DMS79 treated with DMSO at 0.1 percent for 48 hours (cell line): ENCODE data around the gene TMEM69.
"Not testable (repeated sequence)": the region's sequence is repeated elsewhere in the genome, so short reads cannot be mapped to it uniquely, and the experiment has no call there.

Experiments
- DNase-seq: peaks from one replicate; lab custom pipeline; 2025; lab: John Stamatoyannopoulos, UW

Gene TMEM69, protein sequence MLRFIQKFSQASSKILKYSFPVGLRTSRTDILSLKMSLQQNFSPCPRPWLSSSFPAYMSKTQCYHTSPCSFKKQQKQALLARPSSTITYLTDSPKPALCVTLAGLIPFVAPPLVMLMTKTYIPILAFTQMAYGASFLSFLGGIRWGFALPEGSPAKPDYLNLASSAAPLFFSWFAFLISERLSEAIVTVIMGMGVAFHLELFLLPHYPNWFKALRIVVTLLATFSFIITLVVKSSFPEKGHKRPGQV

DNA sequence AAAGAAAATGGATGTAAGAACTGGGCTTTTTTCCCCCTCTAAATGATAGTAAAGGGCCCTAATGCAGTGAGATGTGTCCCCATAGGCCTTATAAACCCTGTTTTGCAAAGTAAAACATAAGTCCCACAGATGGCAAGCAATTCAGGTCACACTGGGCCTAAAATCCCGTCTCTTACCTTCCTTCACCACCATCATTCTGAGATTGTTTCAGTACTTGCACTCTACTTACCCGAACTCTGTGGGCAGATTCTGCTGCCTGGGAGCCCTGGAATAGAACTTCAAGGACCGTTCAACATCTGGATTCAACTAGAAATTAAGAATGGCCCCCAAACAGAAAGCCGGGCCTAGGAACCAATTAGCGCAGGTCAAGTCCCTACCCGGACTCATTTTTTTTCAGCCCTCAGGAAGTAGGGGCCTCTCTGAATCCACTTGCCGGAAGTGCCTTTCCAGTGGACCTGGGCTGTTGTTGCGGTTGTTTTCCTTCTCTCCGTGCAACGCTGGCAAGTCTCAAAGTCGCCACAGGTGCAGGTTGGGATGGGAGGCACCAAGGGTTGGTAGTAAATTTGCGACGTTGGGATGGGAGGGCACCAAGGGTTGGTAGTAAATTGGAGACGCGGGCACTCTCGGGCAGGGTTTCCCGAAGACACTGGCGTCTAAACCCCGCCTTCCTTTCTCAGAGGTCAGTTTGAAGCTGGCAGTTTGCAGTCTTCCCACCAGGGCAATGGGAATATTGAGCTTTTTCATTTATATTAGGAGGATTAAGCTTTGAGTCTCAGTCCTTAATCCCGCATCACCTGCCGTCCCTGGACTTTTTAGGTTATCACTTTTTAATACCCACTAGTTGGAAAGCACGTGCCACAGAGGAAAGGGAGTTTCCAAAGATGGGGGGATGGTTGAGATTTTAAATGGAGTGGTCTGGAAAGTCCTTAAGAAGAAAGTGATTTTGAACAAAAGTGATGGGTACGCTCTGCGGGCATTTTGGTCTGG, at the start of gene TMEM69:
TSS of gene TMEM69 (plus strand) at position 428 of the 987 bp plus-strand sequence. CDS start 2,888 bp downstream, outside the sequence.
- peak; percentile 96 for DNase-seq

DNA sequence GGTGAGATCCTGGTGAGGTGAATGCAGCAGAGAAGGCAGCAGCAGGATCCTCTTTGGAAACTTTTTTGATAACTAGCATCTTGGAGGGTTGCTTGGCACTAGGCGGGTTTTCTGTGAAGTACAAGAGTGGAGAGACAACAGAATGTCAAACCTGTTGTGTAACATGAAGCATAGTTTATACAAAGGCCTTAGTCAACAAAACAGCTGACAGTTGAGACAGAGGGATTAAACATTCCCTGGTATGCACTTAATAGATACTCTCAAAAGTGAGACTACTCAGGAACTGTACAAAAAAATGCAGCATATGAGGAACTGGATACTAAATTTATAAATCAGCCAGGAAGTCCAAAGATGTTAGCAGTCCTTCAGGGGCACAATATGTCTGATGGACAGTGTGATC, 47.7 kb upstream of the TMEM69 start:
- DNase-seq, result no peak

DNA sequence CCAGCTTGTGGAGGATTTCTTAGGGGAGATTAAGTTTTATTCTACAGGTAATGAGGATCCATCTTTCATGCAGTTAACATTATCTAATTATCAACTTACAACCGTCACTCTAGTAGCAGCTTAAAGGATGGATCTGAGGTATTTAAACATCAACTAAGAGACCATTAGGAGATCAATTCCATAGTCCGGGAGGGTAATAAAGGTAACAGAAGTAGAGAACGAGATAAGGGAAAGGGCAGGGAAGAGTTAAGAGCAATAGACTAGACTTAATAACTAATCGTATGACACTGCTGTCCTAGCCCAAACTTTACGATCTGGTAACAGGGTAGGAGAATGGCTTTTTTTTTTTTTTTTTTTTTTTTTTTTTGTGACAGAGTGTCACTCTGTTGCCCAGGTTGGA, 44.7 kb upstream of the TMEM69 start:
- no peak for DNase-seq

DNA sequence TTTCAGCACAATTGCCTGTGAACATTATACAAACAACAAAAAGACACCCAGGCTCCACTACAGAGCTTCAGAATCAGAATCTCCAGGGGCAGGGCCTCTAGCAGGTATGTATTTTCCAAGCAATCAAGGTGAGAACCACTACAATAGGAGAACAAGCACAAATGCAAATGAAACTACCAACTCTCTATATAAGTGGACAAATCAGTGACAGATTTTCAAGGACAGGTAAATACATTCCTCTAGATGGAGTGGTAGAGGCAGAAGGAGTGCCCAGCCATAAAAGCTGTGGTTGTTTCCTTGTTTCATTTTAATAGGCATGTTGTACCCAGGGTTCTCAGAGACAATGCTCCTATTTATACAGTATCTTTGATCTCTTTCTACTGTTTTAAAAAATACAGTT, 44.0 kb upstream of the TMEM69 start:
- DNase-seq, result no peak

DNA sequence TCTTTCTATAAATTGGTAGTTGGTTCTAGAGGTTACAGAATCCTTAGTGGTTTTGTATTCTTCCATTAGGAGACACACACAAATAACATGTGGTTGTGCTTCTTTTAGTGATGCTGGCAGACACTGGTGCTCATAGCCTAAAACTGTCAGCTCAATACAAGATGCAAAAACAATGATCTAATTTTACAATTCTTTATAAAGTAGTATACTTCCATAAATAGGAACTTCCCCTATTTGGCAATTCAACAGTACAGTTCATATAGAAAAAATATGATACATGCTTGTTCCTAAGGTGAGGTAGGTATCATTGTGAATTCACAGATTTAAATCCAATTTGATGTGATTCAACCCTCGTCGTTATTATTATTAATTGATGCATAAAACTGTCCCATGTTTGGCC, 43.3 kb upstream of the TMEM69 start:
- DNase-seq, result no peak

DNA sequence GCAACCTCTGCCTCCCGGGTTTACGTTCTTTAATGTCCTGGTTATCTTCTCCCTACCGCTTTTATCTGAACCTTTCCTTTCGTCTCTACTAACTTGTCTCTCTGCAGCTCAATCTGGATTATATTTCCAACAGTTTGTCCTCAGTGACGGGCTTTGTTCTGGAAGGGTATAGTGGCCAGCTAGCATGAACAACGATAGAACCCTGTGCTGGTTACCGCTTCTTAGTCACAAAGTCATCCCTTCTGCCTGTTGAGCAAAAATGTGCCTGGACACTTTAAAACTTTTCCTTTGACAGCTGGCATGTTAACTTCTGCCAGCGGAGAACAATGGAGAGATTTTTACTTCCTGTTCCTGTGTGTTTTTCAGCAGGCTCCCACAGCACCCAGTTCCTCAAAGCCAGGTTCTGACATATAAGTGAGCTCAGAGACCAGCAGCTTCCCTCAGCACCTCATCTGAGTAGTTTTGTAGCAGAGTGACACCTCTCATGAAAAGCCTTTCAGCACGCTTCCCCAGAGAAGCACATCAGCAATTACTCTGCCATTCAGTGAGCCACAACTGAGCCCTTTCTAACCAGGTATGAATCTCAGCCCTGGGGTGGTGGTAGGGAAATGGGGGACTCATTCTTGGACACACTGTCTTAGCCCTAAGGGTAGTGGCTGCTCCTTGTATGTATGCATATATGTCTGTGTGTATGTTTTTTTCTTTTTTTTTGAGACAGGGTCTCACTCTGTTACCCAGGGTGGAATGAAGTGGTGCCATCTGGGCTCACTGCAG, 40.5 kb upstream of the TMEM69 start:
- no peak for DNase-seq

DNA sequence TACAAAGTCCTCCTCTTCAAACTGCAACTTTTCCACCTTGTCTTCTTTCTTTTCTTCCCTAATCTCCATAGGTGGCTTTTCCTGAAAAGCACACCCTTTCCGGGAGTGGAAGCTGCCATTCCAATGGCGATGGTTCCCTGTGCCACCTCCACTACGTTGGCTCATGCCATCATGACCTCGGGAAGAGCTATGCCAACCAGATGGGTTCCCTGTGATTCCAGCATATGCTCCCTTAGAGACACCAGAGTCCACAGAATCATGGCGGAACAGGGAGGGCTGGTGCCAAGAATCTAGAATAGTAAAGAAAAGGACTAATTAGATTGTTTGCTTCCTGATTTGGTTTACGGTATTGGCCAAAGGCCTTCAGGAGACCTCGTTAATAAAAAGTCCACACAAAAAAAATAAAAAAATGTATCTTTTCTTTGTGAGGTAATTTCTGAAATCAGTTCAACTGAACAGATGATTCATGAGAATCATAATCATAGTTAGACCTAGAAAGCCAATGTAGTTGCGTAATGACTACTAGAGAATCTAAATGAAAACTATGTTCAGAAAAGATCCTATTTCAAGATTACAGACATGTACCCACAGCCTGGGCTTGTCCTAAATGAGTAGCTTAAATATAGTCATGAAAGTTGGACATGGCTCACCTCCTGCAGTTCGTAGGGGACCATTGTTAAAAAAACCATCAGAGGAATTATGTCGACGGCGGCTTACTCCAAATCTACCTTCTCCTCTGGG, 33.3 kb upstream of the TMEM69 start:
- DNase-seq, result no peak

DNA sequence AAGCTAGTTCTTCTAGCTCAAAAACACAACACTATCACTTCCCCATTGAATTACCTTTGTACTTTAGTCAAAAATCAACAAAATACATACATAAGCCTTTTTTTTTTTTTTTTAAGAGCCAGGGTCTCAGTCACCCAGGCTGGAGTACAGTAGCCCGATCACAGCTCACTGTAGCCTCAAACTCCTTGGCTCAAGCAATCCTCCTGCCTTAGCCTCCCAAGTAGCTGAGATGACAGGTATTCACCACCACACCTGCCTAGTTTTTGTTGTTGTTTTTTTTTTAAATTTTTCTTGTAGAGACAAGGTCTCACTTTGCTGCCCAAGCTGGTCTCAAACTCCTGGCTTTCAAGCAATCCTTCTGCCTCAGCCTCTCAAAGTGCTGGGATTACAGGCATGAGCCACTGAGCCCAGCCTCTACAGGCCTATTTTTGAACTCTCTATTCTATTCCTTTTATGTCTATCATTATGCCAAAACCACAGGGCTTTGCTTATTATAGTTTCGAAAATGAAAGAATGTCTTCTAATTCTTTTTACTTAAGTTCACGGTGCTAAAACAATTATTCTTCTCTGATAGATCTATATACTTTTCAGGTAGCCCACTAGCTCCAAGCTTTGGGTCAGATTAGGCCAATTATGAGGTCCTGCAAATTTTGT, 31.3 kb upstream of the TMEM69 start:
- DNase-seq, result no peak

DNA sequence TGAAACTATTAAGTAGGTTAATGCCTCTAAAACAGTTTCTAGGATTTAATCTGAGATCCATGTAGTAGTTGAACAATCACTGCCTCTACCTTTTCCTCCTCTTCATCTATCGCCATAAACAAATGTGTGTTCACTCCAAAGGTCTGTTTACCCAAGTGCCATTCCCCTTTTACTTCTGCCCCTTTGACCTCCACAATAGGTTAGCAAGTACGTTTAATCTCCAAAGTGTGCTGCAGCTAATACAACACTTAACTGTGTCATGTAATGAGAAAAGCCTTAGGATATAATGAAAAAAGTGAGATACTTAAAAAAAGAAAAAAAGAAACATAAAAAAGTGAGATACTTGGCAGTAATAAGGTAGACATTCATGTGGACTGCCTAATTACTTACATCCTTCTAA, 29.8 kb upstream of the TMEM69 start:
- no peak for DNase-seq

DNA sequence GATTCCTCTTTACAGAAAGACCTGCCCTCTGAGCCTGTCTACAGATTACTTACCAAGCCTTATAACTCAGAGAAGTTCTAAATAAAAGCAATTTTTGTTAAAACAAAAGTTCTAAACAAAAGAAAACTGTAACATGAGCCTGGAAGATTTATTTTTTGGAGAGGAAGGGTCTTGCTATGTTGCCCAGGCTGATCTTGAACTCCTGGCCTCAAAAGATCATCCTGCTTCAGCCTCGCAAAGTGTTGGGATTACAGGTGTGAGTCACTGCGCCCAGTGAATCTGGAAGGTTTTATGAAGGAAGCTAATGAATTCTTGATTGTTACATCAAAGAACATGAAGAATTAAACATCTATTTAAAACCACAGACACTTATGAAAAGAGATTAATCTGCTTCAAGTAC, 28.8 kb upstream of the TMEM69 start:
- no peak for DNase-seq

DNA sequence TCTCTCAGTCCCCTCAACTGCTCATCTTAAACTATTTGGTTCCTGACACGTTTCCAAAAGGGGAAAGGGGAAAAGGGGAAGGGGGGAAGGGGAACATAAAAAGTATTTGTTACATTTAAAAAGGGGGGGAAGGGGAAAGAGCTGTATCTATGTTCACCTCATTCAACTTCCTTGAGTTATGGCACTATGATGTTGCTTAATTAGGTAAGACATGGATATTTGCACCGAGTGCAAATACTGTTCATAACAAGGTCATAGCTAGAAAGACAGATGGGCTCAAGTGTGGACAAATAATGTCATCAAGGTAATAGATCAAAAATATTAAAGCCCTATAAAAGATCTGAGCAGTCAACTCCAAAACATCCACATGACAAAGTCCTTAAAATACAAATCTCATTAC, 27.6 kb upstream of the TMEM69 start:
- DNase-seq, result no peak

DNA sequence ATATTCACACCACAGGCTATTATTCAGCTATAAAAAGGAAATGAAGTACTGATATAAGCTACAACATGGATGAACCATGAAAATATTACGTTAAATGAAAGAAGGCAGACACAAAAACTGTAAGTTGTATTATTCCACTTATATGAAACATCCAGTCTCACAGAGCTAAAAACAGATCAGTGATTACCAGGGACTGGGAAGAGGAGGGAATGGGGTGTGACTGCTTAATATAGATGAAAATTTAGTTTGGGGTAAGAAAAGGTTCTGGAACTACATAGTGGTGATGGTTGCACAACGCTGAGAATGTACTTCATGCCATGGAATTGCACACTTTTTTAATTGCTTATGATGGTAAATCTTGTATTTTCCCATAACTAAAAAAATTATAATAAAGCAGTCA, 21.1 kb upstream of the TMEM69 start:
- no peak for DNase-seq

DNA sequence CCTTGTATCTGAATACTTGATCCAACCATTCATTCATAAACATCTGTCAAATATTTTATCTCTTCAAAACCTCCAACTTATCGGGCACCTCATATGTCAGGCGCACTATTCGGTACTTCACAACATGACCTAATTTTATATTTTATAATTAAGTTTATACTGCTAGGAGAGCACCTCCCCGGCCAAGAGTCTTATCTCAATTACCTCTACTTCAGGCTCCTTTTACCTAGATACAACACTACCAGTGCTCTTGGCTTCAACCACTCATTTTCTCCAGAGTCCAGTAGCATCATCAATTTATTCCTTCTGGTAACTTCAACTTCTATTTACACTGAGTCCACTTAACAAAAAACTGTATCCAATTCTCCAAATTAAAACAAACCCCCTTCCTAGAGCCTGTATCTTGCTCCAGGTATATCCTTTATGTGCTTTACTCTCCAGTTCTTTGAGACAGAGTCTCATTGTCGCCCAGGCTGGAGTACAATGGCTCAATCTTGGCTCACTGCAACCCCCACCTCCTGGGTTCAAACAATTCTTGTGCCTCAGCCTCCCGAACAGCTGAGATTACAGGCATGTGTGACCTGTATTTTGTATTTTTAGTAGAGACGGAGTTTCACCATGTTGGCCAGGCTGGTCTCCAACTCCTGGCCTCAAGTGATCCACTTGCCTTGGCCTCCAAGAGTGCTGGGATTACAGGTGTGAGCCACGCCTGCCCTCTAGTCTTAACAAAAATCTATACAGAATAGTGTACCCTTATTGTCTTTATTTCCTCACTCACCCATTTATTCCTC, 20.5 kb upstream of the TMEM69 start:
- no peak for DNase-seq

DNA sequence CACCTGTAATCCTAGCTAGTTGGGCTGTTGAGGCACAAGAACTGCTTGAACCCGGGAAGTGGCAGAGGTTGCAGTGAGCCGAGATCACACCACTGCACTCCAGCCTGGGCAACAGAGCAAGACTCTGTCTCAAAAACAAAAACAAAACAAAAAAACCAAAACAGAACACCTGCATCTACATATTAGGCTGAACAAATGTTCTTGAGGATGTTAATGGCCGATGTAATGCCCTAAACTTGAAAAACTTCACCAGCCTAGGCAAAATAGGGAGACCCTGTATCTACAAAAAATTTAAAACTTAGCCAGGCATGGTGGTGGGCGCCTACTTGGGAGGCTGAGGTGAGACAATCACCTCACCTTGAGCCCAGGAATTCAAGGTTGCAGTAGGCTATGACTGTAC, 19.5 kb upstream of the TMEM69 start:
- DNase-seq, result no peak

DNA sequence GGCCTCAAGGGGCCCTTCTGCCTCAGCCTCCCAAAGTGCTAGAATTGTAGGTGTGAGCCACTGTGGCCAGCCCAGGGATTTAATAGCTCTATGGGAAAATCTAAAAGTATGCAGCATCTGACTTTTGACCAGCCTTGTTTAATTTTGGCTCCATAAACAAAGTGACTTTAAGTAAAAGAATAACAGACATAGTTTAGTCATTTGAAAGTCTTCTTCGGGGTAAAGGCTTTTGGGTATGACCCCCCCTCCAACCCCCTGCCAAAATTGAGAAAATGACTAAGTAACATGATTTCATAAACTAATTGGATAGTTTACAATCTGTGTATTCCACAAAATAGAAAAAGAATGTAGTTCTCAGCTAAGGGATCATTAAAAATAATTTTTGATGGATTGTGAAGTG, 18.6 kb upstream of the TMEM69 start:
- no peak for DNase-seq

DNA sequence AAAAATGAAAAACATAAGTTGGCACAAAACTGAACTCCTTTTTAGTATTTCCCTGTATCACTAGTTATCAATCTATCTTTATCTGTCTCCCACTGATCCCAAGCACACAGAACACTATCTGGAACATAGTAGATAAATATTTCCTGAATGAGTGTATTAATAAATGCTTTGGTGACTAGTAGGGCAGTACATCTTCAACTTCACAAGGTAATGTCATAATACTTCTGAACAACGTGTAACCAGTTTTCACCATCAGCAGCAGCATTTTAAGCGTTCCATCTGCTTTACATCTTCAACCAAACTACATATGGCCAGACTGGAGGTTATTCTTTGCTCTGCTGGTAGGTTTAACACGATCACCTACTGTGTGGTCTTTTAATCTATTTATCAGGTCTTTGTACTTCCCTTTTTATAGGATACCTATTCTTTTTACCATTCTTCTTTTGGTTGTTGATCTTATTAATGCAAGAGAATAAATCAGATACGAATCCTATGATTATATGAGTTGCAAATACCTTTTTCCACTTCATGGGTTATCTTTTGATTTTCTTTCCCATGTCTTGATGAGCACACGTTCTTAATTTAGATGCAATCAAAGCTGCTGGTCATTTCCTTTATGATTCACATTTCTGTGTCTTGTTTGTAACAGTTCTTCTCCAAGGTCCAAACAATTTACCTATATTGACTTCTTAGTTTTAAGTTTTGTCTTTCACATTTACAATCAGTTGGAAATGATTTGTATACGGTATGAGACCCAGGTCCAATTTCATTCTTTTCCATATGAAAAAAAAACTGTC, 17.9 kb upstream of the TMEM69 start:
- DNase-seq, result no peak

DNA sequence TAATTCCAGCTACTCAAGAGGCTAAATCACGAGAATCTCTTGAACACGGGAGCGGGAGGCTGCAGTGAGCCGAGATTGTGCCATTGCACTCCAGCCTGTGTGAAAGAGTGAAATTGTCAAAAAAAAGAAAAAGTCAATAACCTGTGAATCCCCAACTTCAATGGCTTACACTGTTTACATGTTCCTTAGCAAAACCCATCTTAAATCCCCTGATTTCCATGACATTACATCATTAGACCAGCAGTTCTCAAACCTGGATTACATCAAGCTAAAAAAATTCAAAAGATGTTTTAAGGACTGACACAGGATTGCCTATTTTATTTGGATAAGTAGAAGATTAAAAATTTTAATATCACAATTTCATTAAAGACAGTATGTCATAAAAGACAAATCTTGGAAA, 14.0 kb upstream of the TMEM69 start:
- no peak for DNase-seq

DNA sequence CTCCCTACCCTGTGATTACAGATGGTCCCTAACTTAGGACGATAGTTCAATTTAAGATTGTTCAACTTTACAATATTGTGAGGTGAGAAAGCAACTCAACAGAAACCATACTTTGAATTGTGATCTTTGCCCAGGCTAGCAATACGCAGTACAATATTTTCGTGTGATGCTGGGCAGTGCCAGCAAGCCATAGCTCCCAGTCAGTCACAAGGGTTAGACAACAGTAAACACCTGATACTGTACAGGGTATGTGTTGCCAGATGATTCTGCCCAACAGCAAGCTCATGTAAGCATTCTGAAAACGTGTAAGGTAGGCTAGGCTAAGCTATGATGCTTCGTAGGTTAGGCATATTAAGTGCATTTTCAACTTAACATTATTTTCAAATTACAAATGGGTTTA, 13.5 kb upstream of the TMEM69 start:
- no peak for DNase-seq

DNA sequence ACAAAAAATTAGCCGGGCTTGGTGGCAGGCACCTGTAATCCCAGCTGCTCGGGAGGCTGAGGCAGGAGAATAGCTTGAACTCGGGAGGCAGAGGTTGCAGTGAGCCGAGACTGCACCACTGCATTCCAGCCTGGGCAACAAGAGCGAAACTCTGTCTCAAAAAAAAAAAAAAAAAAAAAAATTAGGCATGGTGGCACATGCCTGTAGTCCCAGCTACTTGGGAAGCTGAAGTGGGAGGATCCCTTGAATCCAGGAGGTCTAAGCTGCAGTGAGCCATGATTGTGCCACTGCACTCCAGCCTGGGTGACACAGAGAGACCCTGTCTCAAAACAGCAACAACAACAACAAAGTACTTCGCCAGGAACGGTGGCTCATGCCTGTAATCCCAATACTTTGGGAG, 11.4 kb upstream of the TMEM69 start:
- DNase-seq, result not testable (repeated sequence)
